Glomerular endothelial cell (primary cell): ENCODE data around the gene OR4E1. TPM values are rescaled to one million over a fixed set of nuclear protein-coding genes. Genes with fewer than 3 reads are reported as not detected.
"Not testable (repeated sequence)": the region's sequence is repeated elsewhere in the genome, so short reads cannot be mapped to it uniquely, and the experiment has no call there.

Experiments used
- DNase-seq: peaks from one replicate; pipeline ENCODE4 v3.0.0-alpha.2; 2011; ENCODE audit warnings: low read depth, low spot score; ENCODE audit errors: extremely low read depth
- total RNA-seq: library from RNA; depleted of rRNA; stranded (reverse); fragments of >200 nt; gene quantifications from 2 replicates; pipeline ENCODE4 v1.2.3, GENCODE V29; 2015

Gene OR4E1, protein sequence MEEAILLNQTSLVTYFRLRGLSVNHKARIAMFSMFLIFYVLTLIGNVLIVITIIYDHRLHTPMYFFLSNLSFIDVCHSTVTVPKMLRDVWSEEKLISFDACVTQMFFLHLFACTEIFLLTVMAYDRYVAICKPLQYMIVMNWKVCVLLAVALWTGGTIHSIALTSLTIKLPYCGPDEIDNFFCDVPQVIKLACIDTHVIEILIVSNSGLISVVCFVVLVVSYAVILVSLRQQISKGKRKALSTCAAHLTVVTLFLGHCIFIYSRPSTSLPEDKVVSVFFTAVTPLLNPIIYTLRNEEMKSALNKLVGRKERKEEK
- not detected in 2 replicates for total RNA-seq

DNA sequence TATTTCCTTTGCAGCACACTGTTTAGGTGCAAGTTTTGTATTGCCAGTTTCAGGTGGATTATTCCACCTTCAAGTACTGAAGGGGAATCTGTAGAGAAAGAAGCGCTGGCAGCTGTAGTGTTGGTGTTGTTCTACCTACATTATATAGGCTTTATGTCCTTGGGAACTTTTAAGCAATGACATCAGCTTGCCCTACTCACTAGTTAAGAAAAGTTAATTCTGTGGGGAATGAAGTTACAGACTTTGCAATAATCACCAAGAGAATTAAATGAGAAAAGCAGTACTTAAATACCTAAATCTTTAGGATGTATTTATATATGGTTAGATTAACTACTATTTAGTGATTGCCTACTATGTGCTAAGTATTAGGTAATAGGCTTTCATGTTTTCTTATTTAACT is at the start of gene OR4E1:
OR4E1 (minus strand) TSS at position 101 of the 400 bp plus-strand sequence. CDS start 2,883 bp downstream, outside the sequence.
- DNase-seq, result no peak

DNA sequence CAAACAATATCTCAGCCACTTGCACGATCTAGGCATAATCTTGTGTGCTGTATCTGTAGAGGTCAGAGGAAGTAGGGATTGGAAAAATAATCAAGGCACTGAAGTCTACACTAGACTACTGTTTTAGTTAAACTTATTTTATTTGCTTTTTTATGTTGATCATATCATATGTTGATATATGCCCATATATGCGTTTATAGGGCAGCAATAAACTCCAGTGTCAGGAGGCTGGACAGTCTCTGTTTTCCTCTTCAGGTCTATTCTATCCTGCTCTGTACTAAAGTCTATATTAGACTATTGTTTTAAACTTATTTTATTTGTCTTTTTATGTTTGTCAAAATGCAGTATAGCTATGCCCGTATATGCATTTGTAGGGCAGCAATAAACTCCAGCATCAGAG is 47.9 kb upstream of the OR4E1 start:
- DNase-seq, result no peak

GRCh38 chr14:21719841-21720240 is 46.2 kb upstream of the OR4E1 start:
- no peak for DNase-seq

DNA sequence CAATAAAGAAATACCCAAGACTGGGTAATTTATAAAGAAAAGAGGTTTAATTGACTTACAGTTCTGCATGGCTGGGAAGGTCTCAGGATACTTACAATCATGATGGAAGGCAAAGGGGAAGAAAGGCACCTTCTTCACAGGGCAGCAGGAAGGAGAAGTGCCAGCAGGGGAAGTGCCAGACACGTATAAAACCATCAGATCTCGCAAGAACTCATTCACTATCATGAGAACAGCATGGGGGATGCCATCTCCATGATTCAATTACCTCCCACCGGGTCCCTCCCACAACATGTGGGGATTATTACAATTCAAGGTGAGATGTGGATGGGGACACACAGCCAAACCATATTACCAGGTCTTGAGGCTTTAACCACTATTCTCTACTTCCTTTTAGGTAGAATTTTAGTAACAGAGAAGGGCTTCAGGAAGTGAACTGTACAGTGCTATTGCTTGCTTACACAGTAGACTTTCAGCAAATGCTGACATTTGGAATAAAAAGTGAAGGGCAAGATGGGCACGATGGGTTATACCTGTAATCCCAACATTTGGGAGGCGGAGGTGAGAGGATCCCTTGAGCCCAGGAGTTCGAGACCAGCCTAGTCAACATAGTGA is 40.8 kb upstream of the OR4E1 start:
- no peak for DNase-seq

- no peak for DNase-seq
Observed at GRCh38 chr14:21712036-21712435, 38.4 kb upstream of the OR4E1 start.

DNA sequence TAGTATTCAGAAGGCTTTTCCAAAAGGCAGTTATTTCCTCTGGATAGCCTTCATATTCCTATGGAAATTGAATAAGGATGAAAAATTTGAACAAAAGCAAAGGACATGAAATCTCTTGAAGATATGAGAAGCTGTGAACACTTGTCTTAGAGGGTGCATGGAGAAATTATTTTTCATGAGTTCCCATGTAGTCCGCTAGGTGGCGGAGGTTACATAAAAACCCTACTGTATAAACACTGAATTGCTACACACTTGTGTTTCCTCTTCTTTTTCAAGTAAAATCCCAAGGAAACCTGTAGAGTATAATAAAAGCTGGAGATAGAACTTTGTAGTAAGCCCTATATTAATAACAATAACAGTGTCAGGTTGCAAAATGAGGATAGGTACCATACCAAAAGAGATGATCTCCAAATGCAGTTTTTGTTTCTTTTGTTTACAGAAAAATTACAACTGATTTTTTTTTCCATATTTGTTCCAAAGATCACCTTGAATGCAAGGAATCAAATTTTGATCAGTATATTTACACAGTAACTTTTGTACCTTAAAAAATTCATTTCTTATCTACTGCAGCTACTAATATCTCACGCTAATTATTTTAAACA is 37.8 kb upstream of the OR4E1 start:
- peak; percentile 37 for DNase-seq

DNA sequence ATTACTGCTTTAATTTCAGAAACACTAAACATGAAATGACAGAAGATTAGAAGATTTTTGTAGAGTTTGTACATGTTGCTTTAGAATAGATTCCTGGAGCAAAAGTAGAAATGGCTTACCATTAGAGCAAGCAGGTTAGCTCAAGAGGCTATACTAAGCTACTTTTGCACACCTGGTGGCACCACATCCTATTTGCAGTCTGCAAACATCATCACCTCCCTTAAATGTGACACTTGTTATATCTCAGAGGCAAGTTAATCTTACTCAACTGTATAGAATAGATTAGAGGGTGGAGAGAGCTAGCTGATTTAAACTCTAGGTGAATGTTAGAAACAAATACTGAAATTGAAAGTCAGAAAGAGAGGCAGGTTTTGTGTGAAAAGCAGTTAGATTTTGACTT is 30.7 kb upstream of the OR4E1 start:
- no peak for DNase-seq

GRCh38 chr14:21703357-21704326 is 30.0 kb upstream of the OR4E1 start:
- DNase-seq, result no peak

GRCh38 chr14:21702316-21702715 is 28.7 kb upstream of the OR4E1 start:
- no peak for DNase-seq

- DNase-seq, result no peak
Observed at GRCh38 chr14:21699551-21699950, 25.9 kb upstream of the OR4E1 start.

DNA sequence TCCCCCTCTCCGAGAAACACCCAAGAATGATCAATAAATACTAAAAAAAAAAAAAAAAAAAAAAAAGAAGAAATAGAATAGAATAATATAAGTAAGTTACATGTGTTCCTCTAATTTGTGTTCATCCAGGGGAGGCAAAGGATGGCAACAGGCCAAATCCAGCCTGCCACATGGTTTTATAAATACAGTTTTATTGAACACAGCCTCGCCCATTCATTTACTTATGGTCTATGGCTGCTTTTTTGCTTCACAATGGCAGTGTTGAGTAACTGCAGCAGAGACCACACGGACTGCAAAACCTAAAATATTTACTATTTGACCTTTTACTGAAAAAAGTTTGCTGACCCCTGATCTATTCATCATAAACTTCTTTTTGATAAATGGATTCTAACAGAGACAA is 24.9 kb upstream of the OR4E1 start:
- DNase-seq, result not testable (repeated sequence)

GRCh38 chr14:21697662-21698061 is 24.0 kb upstream of the OR4E1 start:
- not testable (repeated sequence) for DNase-seq

GRCh38 chr14:21694425-21694824 is 20.8 kb upstream of the OR4E1 start:
- DNase-seq, result no peak

- no peak for DNase-seq
Observed at GRCh38 chr14:21686468-21686867, 12.8 kb upstream of the OR4E1 start.

- peak; percentile 25 for DNase-seq
Observed at GRCh38 chr14:21680072-21680471, 6.5 kb upstream of the OR4E1 start.

DNA sequence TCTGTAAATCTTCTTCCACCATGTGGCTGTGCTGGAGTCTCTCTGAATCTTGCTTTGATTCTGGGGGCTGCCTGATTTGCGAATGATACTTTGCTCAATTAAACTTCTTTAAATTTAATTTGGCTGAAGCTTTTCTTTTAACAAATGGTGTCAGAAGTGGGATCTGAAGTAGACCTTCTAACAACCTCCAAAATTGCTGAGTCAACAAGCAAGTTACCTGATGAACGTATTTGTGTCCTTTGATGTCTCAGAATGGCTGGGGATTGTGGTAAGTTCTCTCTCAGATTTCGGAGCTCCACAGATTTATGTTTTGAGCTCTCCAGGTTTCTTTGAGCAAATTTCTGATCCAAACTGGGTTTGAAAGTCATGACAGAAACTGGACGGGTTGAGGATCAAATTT is 1.9 kb upstream of the OR4E1 start:
- DNase-seq, result no peak

- no peak for DNase-seq
Observed at GRCh38 chr14:21672116-21672515, 1.5 kb downstream of the OR4E1 start.

DNA sequence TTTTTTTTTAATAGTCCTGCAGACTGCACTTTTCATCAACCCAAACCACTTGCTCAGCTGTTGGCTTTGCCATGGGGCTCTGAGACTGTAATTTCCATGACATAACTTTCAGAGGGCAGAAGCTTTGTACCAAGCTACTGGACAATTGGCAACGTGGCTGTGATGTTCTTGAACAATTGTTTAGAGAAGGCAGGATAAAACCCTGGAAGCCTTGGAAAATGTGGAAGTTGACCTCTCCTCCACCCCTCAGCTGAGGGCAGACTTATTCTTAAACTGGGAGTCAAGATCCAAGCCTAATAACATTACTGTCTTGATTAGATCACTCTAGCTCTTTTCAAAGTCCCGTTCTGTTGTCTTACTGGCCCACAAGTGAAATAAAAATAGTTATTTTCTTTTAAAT is 2.2 kb downstream of the OR4E1 start:
- no peak for DNase-seq

GRCh38 chr14:21669284-21669683 is 4.3 kb downstream of the OR4E1 start:
- DNase-seq, result no peak

DNA sequence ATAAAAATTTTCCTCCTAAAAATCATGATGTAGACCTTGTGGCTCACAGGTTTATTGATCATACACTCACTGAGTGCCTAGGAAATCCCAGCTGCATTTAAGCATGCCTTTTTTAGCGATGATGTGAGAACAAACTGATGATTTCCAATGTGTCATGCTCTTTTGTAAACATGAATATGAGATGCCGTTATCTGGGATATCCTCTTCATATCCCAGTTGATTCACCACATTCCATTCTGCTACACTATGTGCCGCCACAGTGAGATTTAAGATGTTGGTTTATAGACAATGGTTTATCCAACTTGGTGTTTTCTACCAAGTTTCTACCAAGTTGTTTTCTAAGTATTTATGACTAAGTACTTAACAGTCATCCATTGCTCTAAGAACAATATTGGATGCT is 5.2 kb downstream of the OR4E1 start:
- peak; percentile 27 for DNase-seq

GRCh38 chr14:21656980-21657379 is 16.6 kb downstream of the OR4E1 start:
- no peak for DNase-seq
